Activated T-helper 1 cell treated with anti-CD3 and anti-CD28 coated beads, Interleukin-12 subunit alpha, Interleukin-12 subunit beta, Interleukin-2, Interleukin-4 antibody, amounts not matched to agents 30 ng/mL and 10 ng/mL and 1 ng/mL, durations not matched to agents 14 hours and 24 hours and 36 hours (primary cell): ENCODE data around the gene TENM4. TPM values are rescaled to one million over a fixed set of nuclear protein-coding genes. Genes with fewer than 3 reads are reported as not detected.
"Not testable (repeated sequence)": the region's sequence is repeated elsewhere in the genome, so short reads cannot be mapped to it uniquely, and the experiment has no call there.

Experiments
- DNase-seq: peaks from one replicate; pipeline ENCODE4 v3.0.0; 2021; ENCODE audit warnings: low spot score
- H3K27ac Mint-ChIP-seq: one replicate; pipeline ENCODE4 v1.8.0; 2021; ENCODE audit warnings: mild to moderate bottlenecking, mixed read lengths
- H3K27me3 Mint-ChIP-seq: one replicate; pipeline ENCODE4 v1.8.0; 2022; ENCODE audit warnings: mild to moderate bottlenecking, moderate library complexity, mixed read lengths; ENCODE audit not compliant: insufficient read depth
- H3K36me3 Mint-ChIP-seq: one replicate; pipeline ENCODE4 v1.8.0; 2021; ENCODE audit warnings: low read depth, mixed read lengths
- H3K4me1 Mint-ChIP-seq: one replicate; pipeline ENCODE4 v1.8.0; 2021; ENCODE audit warnings: low read depth, mixed read lengths
- H3K4me3 Mint-ChIP-seq: one replicate; pipeline ENCODE4 v1.8.0; 2021; ENCODE audit warnings: mild to moderate bottlenecking, moderate library complexity, mixed read lengths
- H3K9me3 Mint-ChIP-seq: one replicate; pipeline ENCODE4 v1.8.0; 2021; ENCODE audit warnings: mixed read lengths
- intact Hi-C: fragments of 100-400 bp; cut with micrococcal nuclease; formaldehyde crosslinking; loops from one replicate; pipeline ENCODE4 v1.15.1; 2024
- total RNA-seq: library from RNA; stranded (reverse); gene quantifications from 2 replicates; pipeline ENCODE4 v1.2.3, GENCODE V29; 2022

The TENM4 gene
- total RNA-seq, 1 donor from 2014 or later, result 0.03 TPM

- H3K27ac Mint-ChIP-seq, result no peak overlapping the region
- no peaks in the 10 kb centered on the region for H3K9me3 Mint-ChIP-seq
- H3K36me3 Mint-ChIP-seq, result no peaks in the 10 kb centered on the region
- H3K27me3 Mint-ChIP-seq, result no peaks in the 10 kb centered on the region
- no peaks in the 10 kb centered on the region for H3K4me1 Mint-ChIP-seq
- DNase-seq, result no peak
- no peak overlapping the region for H3K4me3 Mint-ChIP-seq
- intact Hi-C loops, result no loop called here
Observed at GRCh38 chr11:78987748-78988147, 453.1 kb downstream of the TENM4 start.

GRCh38 chr11:78986305-78986704 lies 454.5 kb downstream of the TENM4 start:
- Mint-ChIP-seq H3K9me3 (no peaks in the 10 kb centered on the region), H3K4me1 (no peaks in the 10 kb centered on the region), H3K27ac (no peak overlapping the region), H3K27me3 (no peaks in the 10 kb centered on the region), H3K4me3 (no peak overlapping the region), H3K36me3 (no peaks in the 10 kb centered on the region)
- intact Hi-C loops, result no loop called here
- DNase-seq, result no peak

GRCh38 chr11:78985663-78986062 lies 455.2 kb downstream of the TENM4 start:
- Mint-ChIP-seq H3K9me3 (no peaks in the 10 kb centered on the region), H3K4me1 (no peaks in the 10 kb centered on the region), H3K4me3 (no peak overlapping the region), H3K27ac (no peak overlapping the region), H3K27me3 (no peaks in the 10 kb centered on the region), H3K36me3 (no peaks in the 10 kb centered on the region)
- intact Hi-C loops, result no loop called here
- DNase-seq, result no peak

GRCh38 chr11:78982473-78982872 lies 458.4 kb downstream of the TENM4 start:
- Mint-ChIP-seq H3K4me3 (no peak overlapping the region), H3K27ac (no peak overlapping the region), H3K27me3 (no peaks in the 10 kb centered on the region), H3K36me3 (no peaks in the 10 kb centered on the region), H3K9me3 (no peaks in the 10 kb centered on the region), H3K4me1 (no peaks in the 10 kb centered on the region)
- no peak for DNase-seq
- intact Hi-C loops, result no loop called here

- intact Hi-C loops, result no loop called here
- Mint-ChIP-seq H3K4me1 (no peaks in the 10 kb centered on the region), H3K9me3 (no peaks in the 10 kb centered on the region), H3K27ac (no peak overlapping the region), H3K4me3 (no peak overlapping the region), H3K27me3 (no peaks in the 10 kb centered on the region), H3K36me3 (no peaks in the 10 kb centered on the region)
- DNase-seq, result no peak
Observed at GRCh38 chr11:78981153-78981552, 459.7 kb downstream of the TENM4 start.

GRCh38 chr11:78978831-78979230 lies 462.0 kb downstream of the TENM4 start:
- intact Hi-C loops, result no loop called here
- Mint-ChIP-seq H3K36me3 (no peaks in the 10 kb centered on the region), H3K27me3 (no peaks in the 10 kb centered on the region), H3K4me3 (no peak overlapping the region), H3K27ac (no peak overlapping the region), H3K4me1 (no peaks in the 10 kb centered on the region), H3K9me3 (no peaks in the 10 kb centered on the region)
- DNase-seq, result no peak

- H3K4me3 Mint-ChIP-seq, H3K36me3 Mint-ChIP-seq, intact Hi-C loops, DNase-seq, H3K9me3 Mint-ChIP-seq, H3K27me3 Mint-ChIP-seq, H3K27ac Mint-ChIP-seq, H3K4me1 Mint-ChIP-seq: not testable (repeated sequence)
Observed at GRCh38 chr11:78977848-78978247, 463.0 kb downstream of the TENM4 start.

GRCh38 chr11:78977009-78977408 lies 463.8 kb downstream of the TENM4 start:
- H3K9me3 Mint-ChIP-seq, result no peaks in the 10 kb centered on the region
- no peaks in the 10 kb centered on the region for H3K4me1 Mint-ChIP-seq
- H3K36me3 Mint-ChIP-seq, result no peaks in the 10 kb centered on the region
- H3K27me3 Mint-ChIP-seq, result no peaks in the 10 kb centered on the region
- no peak for DNase-seq
- no peak overlapping the region for H3K4me3 Mint-ChIP-seq
- intact Hi-C loops, result no loop called here
- no peak overlapping the region for H3K27ac Mint-ChIP-seq

- Mint-ChIP-seq H3K4me1 (no peaks in the 10 kb centered on the region), H3K4me3 (no peak overlapping the region), H3K27ac (no peak overlapping the region), H3K9me3 (no peaks in the 10 kb centered on the region), H3K27me3 (no peaks in the 10 kb centered on the region), H3K36me3 (no peaks in the 10 kb centered on the region)
- intact Hi-C loops, result no loop called here
- DNase-seq, result no peak
Observed at GRCh38 chr11:78975081-78975480, 465.7 kb downstream of the TENM4 start.

- Mint-ChIP-seq H3K36me3 (no peaks in the 10 kb centered on the region), H3K9me3 (no peaks in the 10 kb centered on the region), H3K4me1 (no peaks in the 10 kb centered on the region), H3K27ac (no peak overlapping the region), H3K27me3 (no peaks in the 10 kb centered on the region), H3K4me3 (no peak overlapping the region)
- DNase-seq, result no peak
- intact Hi-C loops, result no loop called here
Observed at GRCh38 chr11:78973876-78974275, 467.0 kb downstream of the TENM4 start.

GRCh38 chr11:78972590-78972989 lies 468.2 kb downstream of the TENM4 start:
- Mint-ChIP-seq H3K27ac (no peak overlapping the region), H3K9me3 (no peaks in the 10 kb centered on the region), H3K4me1 (no peaks in the 10 kb centered on the region), H3K4me3 (no peak overlapping the region), H3K36me3 (no peaks in the 10 kb centered on the region), H3K27me3 (no peaks in the 10 kb centered on the region)
- intact Hi-C loops, result no loop called here
- no peak for DNase-seq

- H3K27me3 Mint-ChIP-seq, result no peaks in the 10 kb centered on the region
- intact Hi-C loops, result no loop called here
- no peak for DNase-seq
- H3K4me3 Mint-ChIP-seq, result no peak overlapping the region
- H3K36me3 Mint-ChIP-seq, result no peaks in the 10 kb centered on the region
- H3K9me3 Mint-ChIP-seq, result no peaks in the 10 kb centered on the region
- H3K27ac Mint-ChIP-seq, result no peak overlapping the region
- H3K4me1 Mint-ChIP-seq, result no peaks in the 10 kb centered on the region
Observed at GRCh38 chr11:78972177-78972576, 468.7 kb downstream of the TENM4 start.

GRCh38 chr11:78967811-78968210 lies 473.0 kb downstream of the TENM4 start:
- H3K27ac Mint-ChIP-seq, result no peak overlapping the region
- DNase-seq, result no peak
- H3K4me1 Mint-ChIP-seq, result no peaks in the 10 kb centered on the region
- H3K36me3 Mint-ChIP-seq, result no peaks in the 10 kb centered on the region
- no peaks in the 10 kb centered on the region for H3K9me3 Mint-ChIP-seq
- H3K27me3 Mint-ChIP-seq, result peaks cover 1% of the 10 kb centered on the region
- intact Hi-C loops, result no loop called here
- no peak overlapping the region for H3K4me3 Mint-ChIP-seq

GRCh38 chr11:78965432-78965831 lies 475.4 kb downstream of the TENM4 start:
- H3K4me3 Mint-ChIP-seq, result no peak overlapping the region
- H3K36me3 Mint-ChIP-seq, result no peaks in the 10 kb centered on the region
- no peak for DNase-seq
- H3K9me3 Mint-ChIP-seq, result no peaks in the 10 kb centered on the region
- H3K27ac Mint-ChIP-seq, result no peak overlapping the region
- intact Hi-C loops, result no loop called here
- H3K4me1 Mint-ChIP-seq, result no peaks in the 10 kb centered on the region
- H3K27me3 Mint-ChIP-seq, result peaks cover 19% of the 10 kb centered on the region
